Measurements from ENCODE around the gene FBLL1. TPM values are rescaled to one million over a fixed set of nuclear protein-coding genes. Genes with fewer than 3 reads are reported as not detected.

FBLL1 gene
- total and polyA plus RNA-seq, 2 of the 4 experiments (the other 2 are of a cell fraction), result 0.18 to 0.29 TPM

- Histone ChIP-seq H3K4me2 (ENCODE audit: low read depth, low read length) (no peak overlapping the region), H3K27me3 (ENCODE audit: control insufficient read depth, insufficient read depth, low read length) (no peaks in the 10 kb centered on the region), H3K4ac (ENCODE audit: low read depth, low read length) (no peak overlapping the region), H3K14ac (replicated peaks; ENCODE audit: low read depth, low read length) (no peak overlapping the region), H3K4me1 (ENCODE audit: control insufficient read depth, insufficient read depth, low read length) (no peaks in the 10 kb centered on the region), H2AFZ (replicated peaks; ENCODE audit: low read length, poor library complexity) (no peak overlapping the region), H4K8ac (ENCODE audit: low read depth in 2 of 2, low read length in 2 of 2) (no peak overlapping the region), H3K9me1 (ENCODE audit: insufficient read depth, low read length) (no peaks in the 10 kb centered on the region), H2BK15ac (ENCODE audit: low read depth, low read length) (no peak overlapping the region), H2BK120ac (ENCODE audit: low read depth, low read length) (no peak overlapping the region), H3K18ac (ENCODE audit: low read depth, low read length) (no peak overlapping the region), H2BK5ac (ENCODE audit: low read depth, low read length, poor library complexity, severe bottlenecking) (no peak overlapping the region), H3K56ac (ENCODE audit: extremely low read depth, insufficient read depth, low read length) (no peak overlapping the region), H3K36me3 (ENCODE audit: control insufficient read depth, insufficient read depth, low read length) (no peaks in the 10 kb centered on the region), H4K20me1 (ENCODE audit: insufficient read depth, low read length) (no peaks in the 10 kb centered on the region), H3K23ac (ENCODE audit: low read depth, low read length) (no peak overlapping the region), H4K5ac (ENCODE audit: low read depth, low read length) (no peak overlapping the region), H3K27ac (ENCODE audit: insufficient read depth, low read length) (no peak overlapping the region), H3K9ac (ENCODE audit: low read depth, low read length) (no peak overlapping the region), H3K9me3 (ENCODE audit: control insufficient read depth, insufficient read depth, low read length) (no peaks in the 10 kb centered on the region), H2AK5ac (ENCODE audit: low read depth, low read length) (no peak overlapping the region), H4K91ac (ENCODE audit: insufficient read depth, low read depth, low read length) (no peak overlapping the region), H2BK20ac (ENCODE audit: low read depth, low read length) (no peak overlapping the region), H2AK9ac (replicated peaks; ENCODE audit: low read depth, low read length, poor library complexity) (no peak overlapping the region), H3K4me3 (ENCODE audit: insufficient read depth, low read depth, low read length) (no peak overlapping the region), H3K79me1 (ENCODE audit: low read depth in 1 of 2, low read length in 2 of 2) (peaks cover 0 to under 1% of the 10 kb centered on the region in 2 experiments; a peak in 1 of 4 replicates)
- POLR2A ChIA-PET (ENCODE audit: unreplicated experiment), result no interaction called here
- dilution Hi-C loops (cut with HindIII; ENCODE audit: low sequenced_read_pairs, unreplicated experiment), result no loop called here
- intact Hi-C loops (cut with micrococcal nuclease), result no loop called here
- in situ Hi-C loops (cut with MboI; ENCODE audit: low sequenced_read_pairs), result no loop called here
- no peak for ATAC-seq (ENCODE audit: low read depth)
- DNase-seq, result no peak
- TF ChIP-seq SMC3 (IDR thresholded peaks at IDR 0.05; ENCODE audit: low read depth, low read length) (no peak), MXI1 (IDR thresholded peaks at IDR 0.05; ENCODE audit: borderline replicate concordance, low read depth, low read length) (no peak), RAD21 (IDR thresholded peaks at IDR 0.05; ENCODE audit: low read length) (no peak), MAZ (IDR thresholded peaks at IDR 0.05; ENCODE audit: borderline replicate concordance, low read depth, low read length) (no peak), RFX5 (IDR thresholded peaks at IDR 0.05; ENCODE audit: low read depth, low read length) (no peak), CHD1 (IDR thresholded peaks at IDR 0.05; ENCODE audit: low read depth, low read length) (no peak), CTCF (conservative IDR thresholded peaks at IDR 0.05; ENCODE audit: low read depth, low read length) (no peak)
- no TSS peak for BruUV-seq (replicated peaks)
- CTCF ChIA-PET, result no interaction called here
- no CpG with 5 or more reads among the region's 4 CpGs for WGBS, 2 experiments (ENCODE audit: extremely low coverage in 2 of 2, insufficient read length in 1 of 2)
These were observed 47.7 kb upstream of the FBLL1 start for GRCh38 chr5:168481330-168481788.
